HepG2 (cell line): ENCODE data around the gene PDILT. TPM values are rescaled to one million over a fixed set of nuclear protein-coding genes. Genes with fewer than 3 reads are reported as not detected.

Source experiments
- AGO1 ChIP-seq: fragments of 200-400 bp; formaldehyde crosslinking; IDR thresholded peaks from 2 replicates; pipeline ENCODE4 v1.6.1; 2017; ENCODE audit warnings: mild to moderate bottlenecking, low read depth, low read length, moderate library complexity; ENCODE audit not compliant: poor library complexity, severe bottlenecking
- BHLHE40 ChIP-seq: IDR thresholded peaks from 2 replicates; pipeline ENCODE4 v1.6.1; 2011; ENCODE audit warnings: low read length, improper control_type of control experiment
- DNMT1 ChIP-seq: sonication (generic); formaldehyde crosslinking; IDR thresholded peaks from 2 replicates; pipeline ENCODE4 v1.5.1; 2020; ENCODE audit warnings: mild to moderate bottlenecking, missing genetic modification reagents
- FOSL2 ChIP-seq: sonication (generic); formaldehyde crosslinking; IDR thresholded peaks from 2 replicates; pipeline ENCODE4 v1.4.0; 2020; ENCODE audit warnings: missing genetic modification reagents
- GTF3A ChIP-seq: sonication (generic); formaldehyde crosslinking; conservative IDR thresholded peaks from 2 replicates; pipeline ENCODE4 v1.4.0; 2020; ENCODE audit warnings: mild to moderate bottlenecking, missing genetic modification reagents
- HOXA9 ChIP-seq: sonication (generic); formaldehyde crosslinking; IDR thresholded peaks from 2 replicates; pipeline ENCODE4 v1.8.1; 2022; ENCODE audit warnings: missing genetic modification reagents, mild to moderate bottlenecking, moderate library complexity, borderline replicate concordance
- IRX3 ChIP-seq: sonication (generic); formaldehyde crosslinking; IDR thresholded peaks from 2 replicates; pipeline ENCODE4 v1.8.1; 2023; ENCODE audit warnings: mild to moderate bottlenecking, low read depth, missing genetic modification reagents, borderline replicate concordance
- ISL2 ChIP-seq: sonication (generic); formaldehyde crosslinking; IDR thresholded peaks from 2 replicates; pipeline ENCODE4 v1.5.0; 2020; ENCODE audit warnings: missing genetic modification reagents
- KAT8 ChIP-seq: IDR thresholded peaks from 2 replicates; pipeline ENCODE4 v1.6.1; 2016; ENCODE audit warnings: missing genetic modification reagents, missing compliant biosample characterization
- KDM6A ChIP-seq: IDR thresholded peaks from 2 replicates; pipeline ENCODE4 v1.6.1; 2016; ENCODE audit warnings: low read depth
- NAIF1 ChIP-seq: sonication (generic); formaldehyde crosslinking; IDR thresholded peaks from 2 replicates; pipeline ENCODE4 v1.5.0; 2020; ENCODE audit warnings: mild to moderate bottlenecking, missing genetic modification reagents, borderline replicate concordance
- NCOA5 ChIP-seq: sonication (generic); formaldehyde crosslinking; IDR thresholded peaks from 2 replicates; pipeline ENCODE4 v1.4.0; 2020; ENCODE audit warnings: missing genetic modification reagents
- NFATC3 ChIP-seq: sonication (generic); formaldehyde crosslinking; IDR thresholded peaks from 2 replicates; pipeline ENCODE4 v1.5.1; 2020; ENCODE audit warnings: mild to moderate bottlenecking, missing genetic modification reagents
- RARA ChIP-seq: IDR thresholded peaks from 2 replicates; pipeline ENCODE4 v1.6.1; 2016; ENCODE audit warnings: missing genetic modification reagents, missing compliant biosample characterization
- SAP130 ChIP-seq: IDR thresholded peaks from 2 replicates; pipeline ENCODE4 v1.6.1; 2016; ENCODE audit warnings: low read depth
- THYN1 ChIP-seq: sonication (generic); formaldehyde crosslinking; IDR thresholded peaks from 2 replicates; pipeline ENCODE4 v1.8.1; 2023; ENCODE audit warnings: low read depth, mild to moderate bottlenecking, moderate library complexity, missing genetic modification reagents, borderline replicate concordance
- ZMYM4 ChIP-seq: sonication (generic); formaldehyde crosslinking; IDR thresholded peaks from 2 replicates; pipeline ENCODE4 v1.8.1; 2023; ENCODE audit warnings: mild to moderate bottlenecking, missing genetic modification reagents
- ZNF121 ChIP-seq: sonication (generic); formaldehyde crosslinking; IDR thresholded peaks from 2 replicates; pipeline ENCODE4 v1.5.0; 2020; ENCODE audit warnings: mild to moderate bottlenecking, missing genetic modification reagents
- ZNF264 ChIP-seq: sonication (generic); formaldehyde crosslinking; IDR thresholded peaks from 2 replicates; pipeline ENCODE4 v1.4.0; 2020; ENCODE audit warnings: missing genetic modification reagents
- ZNF543 ChIP-seq: sonication (generic); formaldehyde crosslinking; IDR thresholded peaks from 2 replicates; pipeline ENCODE4 v1.4.0; 2020; ENCODE audit warnings: mild to moderate bottlenecking, missing genetic modification reagents
- ZNF557 ChIP-seq: sonication (generic); formaldehyde crosslinking; IDR thresholded peaks from 2 replicates; pipeline ENCODE4 v1.4.0; 2020; ENCODE audit warnings: missing genetic modification reagents
- ZNF629 ChIP-seq: sonication (generic); formaldehyde crosslinking; conservative IDR thresholded peaks from 2 replicates; pipeline ENCODE4 v1.5.0; 2020; ENCODE audit warnings: missing genetic modification reagents
- polyA plus RNA-seq, 8 experiments: library from polyadenylated mRNA; depleted of rRNA in 3 of 8; stranded (reverse) in 7 of 8; unstranded in 1 of 8; fragments of >200 nt; fragmentation: Illumina TruSeq in 4 of 8; extraction: Trizol in 4 of 8; gene quantifications; 2 replicates each; pipeline versions ENCODE4 v1.2.1 to v1.2.3, GENCODE V29; 2011 to 2016; ENCODE audit warnings: low read depth in 4 of 8, missing spikeins in 1 of 8, mixed read lengths in 1 of 8; ENCODE audit not compliant: insufficient read depth in 1 of 8
- total RNA-seq, 5 experiments: library from RNA; depleted of rRNA; stranded (reverse); fragments of >200 nt; fragmentation: Illumina TruSeq; extraction: Trizol; gene quantifications; 2 replicates each; pipeline ENCODE4 v1.2.3, GENCODE V29; 2016; ENCODE audit warnings: low read depth in 1 of 5
- TF ChIP-seq, protein P1 (sequence below): sonication (generic); formaldehyde crosslinking; IDR thresholded peaks from 2 replicates; pipeline ENCODE4 v1.4.0; 2020; ENCODE audit warnings: missing genetic modification reagents, borderline replicate concordance
- TF ChIP-seq, protein P2 (sequence below): sonication (generic); formaldehyde crosslinking; IDR thresholded peaks from 2 replicates; pipeline ENCODE4 v1.8.1; 2023; ENCODE audit warnings: mild to moderate bottlenecking, missing genetic modification reagents, borderline replicate concordance
- TF ChIP-seq, protein P3 (sequence below): sonication (generic); formaldehyde crosslinking; IDR thresholded peaks from 2 replicates; pipeline ENCODE4 v1.5.0; 2020; ENCODE audit warnings: missing genetic modification reagents
- TF ChIP-seq, protein P4 (sequence below): sonication (generic); formaldehyde crosslinking; IDR thresholded peaks from 2 replicates; pipeline ENCODE4 v1.8.0; 2022; ENCODE audit warnings: mild to moderate bottlenecking, missing genetic modification reagents

The PDILT gene
- total and polyA plus RNA-seq, 2 of the 13 experiments (the other 11 are each of a cell fraction or from before 2014, with no cell fraction given): not detected

DNA sequence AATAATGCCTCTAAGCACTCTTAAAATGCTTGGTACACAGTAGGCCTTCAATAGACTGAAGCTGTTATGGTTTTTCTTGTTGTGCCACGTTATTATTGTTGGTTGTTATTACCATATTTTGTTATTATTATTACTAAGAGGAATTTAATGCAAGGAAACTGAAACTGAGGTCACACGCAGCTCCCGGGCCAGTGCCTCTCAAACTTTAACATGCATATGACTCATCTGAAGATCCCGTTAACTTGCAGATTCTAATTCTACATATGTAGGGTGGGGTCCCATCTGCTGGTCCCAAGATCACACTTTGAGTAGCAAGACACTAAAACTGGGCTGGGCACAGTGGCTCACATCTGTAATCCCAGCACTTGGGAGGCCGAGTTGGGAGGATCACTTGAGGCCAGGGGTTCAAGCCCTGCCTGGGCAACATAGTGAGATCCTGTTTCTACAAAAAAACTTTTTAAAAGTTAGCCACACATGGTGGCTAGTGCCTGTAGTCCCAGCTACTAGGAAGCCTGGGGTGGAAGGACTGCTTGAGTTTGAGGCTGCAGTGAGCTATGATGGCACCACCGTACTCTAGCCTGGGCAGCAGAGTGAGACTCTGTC is 5.7 kb upstream of the PDILT start (continued):
- TF ChIP-seq, protein P1, sequence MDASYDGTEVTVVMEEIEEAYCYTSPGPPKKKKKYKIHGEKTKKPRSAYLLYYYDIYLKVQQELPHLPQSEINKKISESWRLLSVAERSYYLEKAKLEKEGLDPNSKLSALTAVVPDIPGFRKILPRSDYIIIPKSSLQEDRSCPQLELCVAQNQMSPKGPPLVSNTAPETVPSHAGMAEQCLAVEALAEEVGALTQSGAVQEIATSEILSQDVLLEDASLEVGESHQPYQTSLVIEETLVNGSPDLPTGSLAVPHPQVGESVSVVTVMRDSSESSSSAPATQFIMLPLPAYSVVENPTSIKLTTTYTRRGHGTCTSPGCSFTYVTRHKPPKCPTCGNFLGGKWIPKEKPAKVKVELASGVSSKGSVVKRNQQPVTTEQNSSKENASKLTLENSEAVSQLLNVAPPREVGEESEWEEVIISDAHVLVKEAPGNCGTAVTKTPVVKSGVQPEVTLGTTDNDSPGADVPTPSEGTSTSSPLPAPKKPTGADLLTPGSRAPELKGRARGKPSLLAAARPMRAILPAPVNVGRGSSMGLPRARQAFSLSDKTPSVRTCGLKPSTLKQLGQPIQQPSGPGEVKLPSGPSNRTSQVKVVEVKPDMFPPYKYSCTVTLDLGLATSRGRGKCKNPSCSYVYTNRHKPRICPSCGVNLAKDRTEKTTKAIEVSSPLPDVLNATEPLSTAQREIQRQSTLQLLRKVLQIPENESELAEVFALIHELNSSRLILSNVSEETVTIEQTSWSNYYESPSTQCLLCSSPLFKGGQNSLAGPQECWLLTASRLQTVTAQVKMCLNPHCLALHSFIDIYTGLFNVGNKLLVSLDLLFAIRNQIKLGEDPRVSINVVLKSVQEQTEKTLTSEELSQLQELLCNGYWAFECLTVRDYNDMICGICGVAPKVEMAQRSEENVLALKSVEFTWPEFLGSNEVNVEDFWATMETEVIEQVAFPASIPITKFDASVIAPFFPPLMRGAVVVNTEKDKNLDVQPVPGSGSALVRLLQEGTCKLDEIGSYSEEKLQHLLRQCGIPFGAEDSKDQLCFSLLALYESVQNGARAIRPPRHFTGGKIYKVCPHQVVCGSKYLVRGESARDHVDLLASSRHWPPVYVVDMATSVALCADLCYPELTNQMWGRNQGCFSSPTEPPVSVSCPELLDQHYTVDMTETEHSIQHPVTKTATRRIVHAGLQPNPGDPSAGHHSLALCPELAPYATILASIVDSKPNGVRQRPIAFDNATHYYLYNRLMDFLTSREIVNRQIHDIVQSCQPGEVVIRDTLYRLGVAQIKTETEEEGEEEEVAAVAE (CRISPR knock-in tag): no peak
- TF ChIP-seq, protein P2, sequence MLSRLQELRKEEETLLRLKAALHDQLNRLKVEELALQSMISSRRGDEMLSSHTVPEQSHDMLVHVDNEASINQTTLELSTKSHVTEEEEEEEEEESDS: no peak
- TF ChIP-seq HOXA9 (CRISPR knock-in tag) (no peak), DNMT1 (no peak), THYN1 (CRISPR knock-in tag) (0 out of 2 replicates have a peak, but pooled peaks have one; percentile 44), ISL2 (no peak), NFATC3 (CRISPR knock-in tag) (no peak), FOSL2 (CRISPR knock-in tag) (peak; percentile 16; the same call in 1 of the 2 replicates), KDM6A (CRISPR knock-in tag) (no peak), IRX3 (CRISPR knock-in tag) (no peak), ZNF121 (CRISPR knock-in tag) (peak; percentile 88), KAT8 (0 out of 2 replicates have a peak, but pooled peaks have one; percentile 13), AGO1 (no peak), BHLHE40 (no peak), ZNF557 (CRISPR knock-in tag) (no peak), ZNF629 (CRISPR knock-in tag) (no peak), ZMYM4 (CRISPR knock-in tag) (peak; percentile 18; the same call in 1 of the 2 replicates), RARA (CRISPR knock-in tag) (no peak), ZNF264 (CRISPR knock-in tag) (0 out of 2 replicates have a peak, but pooled peaks have one; percentile 9), ZNF543 (CRISPR knock-in tag) (no peak), SAP130 (no peak), GTF3A (no peak), NCOA5 (no peak), NAIF1 (CRISPR knock-in tag) (0 out of 2 replicates have a peak, but pooled peaks have one; percentile 39)
- TF ChIP-seq, protein P3, sequence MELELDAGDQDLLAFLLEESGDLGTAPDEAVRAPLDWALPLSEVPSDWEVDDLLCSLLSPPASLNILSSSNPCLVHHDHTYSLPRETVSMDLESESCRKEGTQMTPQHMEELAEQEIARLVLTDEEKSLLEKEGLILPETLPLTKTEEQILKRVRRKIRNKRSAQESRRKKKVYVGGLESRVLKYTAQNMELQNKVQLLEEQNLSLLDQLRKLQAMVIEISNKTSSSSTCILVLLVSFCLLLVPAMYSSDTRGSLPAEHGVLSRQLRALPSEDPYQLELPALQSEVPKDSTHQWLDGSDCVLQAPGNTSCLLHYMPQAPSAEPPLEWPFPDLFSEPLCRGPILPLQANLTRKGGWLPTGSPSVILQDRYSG (CRISPR knock-in tag): no peak
- TF ChIP-seq, protein P4, sequence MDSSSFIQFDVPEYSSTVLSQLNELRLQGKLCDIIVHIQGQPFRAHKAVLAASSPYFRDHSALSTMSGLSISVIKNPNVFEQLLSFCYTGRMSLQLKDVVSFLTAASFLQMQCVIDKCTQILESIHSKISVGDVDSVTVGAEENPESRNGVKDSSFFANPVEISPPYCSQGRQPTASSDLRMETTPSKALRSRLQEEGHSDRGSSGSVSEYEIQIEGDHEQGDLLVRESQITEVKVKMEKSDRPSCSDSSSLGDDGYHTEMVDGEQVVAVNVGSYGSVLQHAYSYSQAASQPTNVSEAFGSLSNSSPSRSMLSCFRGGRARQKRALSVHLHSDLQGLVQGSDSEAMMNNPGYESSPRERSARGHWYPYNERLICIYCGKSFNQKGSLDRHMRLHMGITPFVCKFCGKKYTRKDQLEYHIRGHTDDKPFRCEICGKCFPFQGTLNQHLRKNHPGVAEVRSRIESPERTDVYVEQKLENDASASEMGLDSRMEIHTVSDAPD (CRISPR knock-in tag): no peak
